HG03060 (cell line): Measurements from ENCODE around the gene PLA2G2C.

ENCODE experiments used
- ATAC-seq: cut with Tn5 transposase; IDR thresholded peaks from one replicate; pipeline ENCODE4 v1.9.1; 2021; ENCODE audit warnings: low read depth, moderate number of reproducible peaks; ENCODE audit not compliant: unreplicated experiment

The PLA2G2C gene

DNA sequence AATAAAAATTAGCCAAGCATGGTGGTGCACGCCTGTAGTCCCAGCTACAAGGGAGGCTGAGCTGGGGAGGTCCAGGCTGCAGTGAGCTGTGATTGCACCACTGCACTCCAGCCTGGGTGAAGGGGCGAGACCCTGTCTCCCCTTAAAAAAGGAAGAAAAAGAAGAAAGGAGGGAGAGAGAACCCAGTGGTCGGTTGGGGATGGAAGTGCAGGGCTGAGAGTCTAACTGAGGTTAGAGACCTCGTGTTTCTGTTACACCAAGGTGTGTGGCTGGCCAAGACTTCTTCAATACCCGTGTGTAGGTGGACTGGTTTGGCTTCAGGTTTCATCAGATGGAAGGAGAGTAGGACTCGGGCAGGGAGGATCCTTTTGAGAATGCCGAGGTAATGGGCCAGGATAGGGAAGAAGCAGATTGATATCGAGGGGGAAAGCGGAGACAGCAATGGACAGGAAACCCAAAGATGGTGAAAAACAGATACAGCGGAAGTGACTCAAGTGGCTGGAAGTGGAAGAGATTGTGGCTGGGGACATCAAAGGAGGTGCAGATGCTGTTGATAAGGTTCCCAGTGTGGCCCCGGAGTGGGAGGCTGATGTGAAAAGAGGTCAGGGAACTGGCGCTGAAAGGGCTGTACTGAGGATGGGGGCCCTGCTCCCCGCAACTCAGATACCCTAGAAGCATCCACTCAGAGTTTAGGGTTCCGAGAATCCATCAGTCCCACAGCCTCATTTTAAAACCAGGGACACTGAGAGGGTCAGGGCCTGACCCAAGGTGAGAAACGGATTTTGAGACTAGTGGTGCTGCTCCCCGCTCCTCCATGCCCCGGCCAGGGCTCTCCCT lies 1.1 kb downstream of the PLA2G2C start:
- no peak for ATAC-seq

DNA sequence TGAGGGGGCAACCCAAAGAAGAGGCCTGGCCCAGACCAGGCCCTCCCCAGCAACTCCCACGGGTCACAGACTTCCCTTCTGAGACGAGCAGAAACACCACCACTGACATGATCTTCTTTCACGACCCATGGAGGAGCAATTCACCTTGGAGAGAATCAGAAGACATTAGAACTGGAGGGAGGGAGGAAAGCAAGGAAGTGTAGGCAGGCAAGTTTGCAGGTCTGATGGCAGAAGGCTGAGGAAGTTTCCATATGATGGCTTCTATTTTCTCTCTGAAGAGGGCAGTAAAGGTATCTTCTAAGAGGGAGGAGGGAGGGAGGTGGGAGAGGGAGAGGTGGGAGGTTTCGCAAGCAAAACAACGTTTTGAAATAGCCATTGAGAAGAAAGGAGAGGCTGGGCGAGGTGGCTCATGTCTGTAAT lies 1.8 kb downstream of the PLA2G2C start:
- no peak for ATAC-seq

DNA sequence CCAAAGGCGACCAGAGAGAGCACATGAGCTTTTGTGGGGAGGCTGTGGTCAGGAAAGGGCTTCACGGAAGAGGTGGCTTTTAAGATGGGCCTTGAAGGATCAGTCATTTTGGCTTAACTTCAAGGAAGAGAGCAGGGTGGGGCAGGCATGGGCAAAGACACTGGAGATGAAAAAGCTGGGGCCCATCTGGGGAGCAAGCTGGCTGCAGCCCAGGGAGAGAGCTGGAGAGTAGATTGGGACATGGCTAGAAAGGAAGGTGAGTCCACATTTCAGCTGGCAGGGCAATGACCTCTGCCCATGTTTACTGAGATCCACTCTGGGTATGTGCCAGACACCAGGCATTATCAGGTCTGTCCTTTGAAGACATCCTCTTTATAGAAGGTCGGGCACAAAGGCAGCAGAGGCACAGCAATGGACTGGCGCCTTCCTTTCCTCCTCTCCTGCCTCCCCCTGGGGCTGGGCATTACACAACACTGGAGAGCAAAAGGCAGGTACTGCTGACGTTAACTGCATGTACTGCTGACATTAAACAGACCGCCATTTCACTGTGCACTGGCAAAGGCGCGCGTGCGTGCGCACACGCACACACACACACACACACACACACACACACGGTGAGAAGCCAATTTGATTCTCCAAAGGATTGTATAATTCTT lies 2.6 kb downstream of the PLA2G2C start:
- ATAC-seq = no peak

DNA sequence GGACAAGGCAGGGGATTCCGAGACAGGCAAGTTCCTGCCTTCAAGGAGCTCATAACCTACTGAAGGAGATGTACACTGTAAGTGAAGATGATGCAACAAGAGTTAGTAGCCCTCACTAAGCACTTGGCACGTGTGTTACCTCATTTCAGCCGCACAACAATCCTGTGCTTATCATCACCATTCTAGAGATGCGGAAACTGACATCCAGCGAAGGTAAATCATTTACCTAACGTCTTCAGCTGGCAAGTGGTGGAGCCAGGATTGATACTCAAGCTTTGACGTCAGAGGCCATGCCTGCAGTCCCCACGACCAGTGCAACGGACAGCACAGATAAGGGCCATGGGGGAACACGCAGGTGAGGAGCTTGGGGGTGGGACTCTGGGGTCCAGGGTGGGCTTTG lies 3.3 kb downstream of the PLA2G2C start:
- ATAC-seq = no peak

- no peak for ATAC-seq
Observed at GRCh38 chr1:20182415-20182814, 3.9 kb downstream of the PLA2G2C start.

DNA sequence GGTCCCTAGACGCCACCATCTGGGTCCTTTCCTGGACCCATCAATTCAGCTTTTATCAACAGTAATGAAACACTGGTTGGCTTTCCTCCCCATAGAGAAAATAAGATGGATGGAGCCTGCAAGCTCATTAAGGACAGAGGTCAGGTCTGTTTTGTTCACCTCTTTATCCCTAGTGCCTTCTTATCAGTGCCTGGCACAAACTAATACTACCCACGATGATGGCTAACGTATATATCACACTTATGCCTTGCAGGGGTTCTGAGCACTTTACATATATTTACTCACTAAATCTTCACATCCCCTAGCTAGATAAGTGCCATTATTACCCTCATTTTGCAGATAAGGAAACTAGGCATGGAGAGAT lies 5.5 kb downstream of the PLA2G2C start:
- ATAC-seq = no peak

GRCh38 chr1:20180129-20180843 lies 6.0 kb downstream of the PLA2G2C start:
- ATAC-seq = no peak

DNA sequence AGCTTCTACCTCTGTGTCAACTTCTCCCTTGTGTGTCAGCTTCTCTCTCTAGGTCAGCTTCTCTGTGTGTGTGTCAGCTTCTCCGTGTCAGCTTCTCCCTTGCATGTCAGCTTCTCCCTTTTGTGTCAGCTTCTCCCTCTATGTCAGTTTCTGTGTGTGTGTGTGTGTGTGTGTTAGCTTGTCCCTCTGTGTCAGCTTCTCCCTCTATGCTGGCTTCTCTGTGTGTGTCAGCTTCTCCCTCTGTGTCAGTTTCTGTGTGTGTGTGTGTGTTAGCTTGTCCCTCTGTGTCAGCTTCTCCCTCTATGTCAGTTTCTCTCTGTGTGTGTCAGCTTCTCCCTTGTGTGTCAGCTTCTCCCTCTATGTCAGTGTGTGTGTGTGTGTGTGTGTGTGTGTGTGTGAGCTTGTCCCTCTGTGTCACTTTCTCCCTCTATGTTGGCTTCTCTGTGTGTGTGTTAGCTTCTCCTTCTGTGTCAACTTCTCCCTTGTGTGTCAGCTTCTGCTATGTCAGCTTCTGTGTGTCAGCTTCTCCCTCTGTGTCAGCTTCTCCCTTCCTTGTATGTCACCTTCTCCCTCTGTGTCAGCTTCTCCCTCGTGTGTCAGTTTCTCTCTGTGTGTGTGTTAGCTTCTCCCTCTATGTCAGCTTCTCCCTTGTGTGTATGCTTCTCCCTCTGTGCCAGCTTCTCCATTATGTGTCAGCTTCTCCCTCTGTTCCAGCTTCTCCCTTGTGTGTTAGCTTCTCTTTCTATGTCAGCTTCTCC lies 6.8 kb downstream of the PLA2G2C start:
- ATAC-seq = no peak

DNA sequence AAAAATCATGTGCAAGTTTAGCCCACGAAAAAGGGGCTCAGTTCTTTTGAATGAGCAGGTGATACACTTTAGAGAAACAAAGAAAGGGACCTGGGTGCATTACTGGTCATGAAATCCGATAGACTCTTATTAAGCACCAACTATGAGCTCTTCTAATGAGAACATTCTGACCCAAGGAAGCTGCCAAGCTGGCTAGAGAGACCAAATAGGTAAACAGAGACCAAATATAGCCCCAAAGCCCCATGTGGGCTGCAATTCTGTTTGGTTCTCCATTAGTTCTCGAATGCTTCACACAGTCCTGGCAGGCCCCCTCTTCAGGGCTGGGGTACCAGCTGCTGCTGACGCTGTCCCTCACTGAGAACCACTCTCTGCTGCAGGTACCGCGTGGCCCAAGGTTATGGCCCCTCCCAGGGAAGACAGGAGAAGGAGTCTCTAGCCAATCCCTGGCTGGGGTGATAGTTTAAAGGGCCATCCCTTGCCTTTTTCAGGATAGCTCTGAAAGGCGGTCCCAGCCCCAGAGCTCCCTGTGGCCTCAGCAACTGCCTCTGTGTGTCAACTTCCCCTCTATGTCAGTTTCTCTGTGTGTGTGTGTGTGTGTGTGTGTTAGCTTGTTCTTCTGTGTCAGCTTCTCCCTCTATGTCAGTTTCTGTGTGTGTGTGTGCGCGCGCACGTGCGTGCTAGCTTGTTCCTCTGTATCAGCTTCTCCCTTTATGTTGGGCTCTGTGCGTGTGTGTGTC lies 7.5 kb downstream of the PLA2G2C start:
- ATAC-seq = no peak

GRCh38 chr1:20174937-20175666 lies 11.2 kb downstream of the PLA2G2C start:
- no peak for ATAC-seq

DNA sequence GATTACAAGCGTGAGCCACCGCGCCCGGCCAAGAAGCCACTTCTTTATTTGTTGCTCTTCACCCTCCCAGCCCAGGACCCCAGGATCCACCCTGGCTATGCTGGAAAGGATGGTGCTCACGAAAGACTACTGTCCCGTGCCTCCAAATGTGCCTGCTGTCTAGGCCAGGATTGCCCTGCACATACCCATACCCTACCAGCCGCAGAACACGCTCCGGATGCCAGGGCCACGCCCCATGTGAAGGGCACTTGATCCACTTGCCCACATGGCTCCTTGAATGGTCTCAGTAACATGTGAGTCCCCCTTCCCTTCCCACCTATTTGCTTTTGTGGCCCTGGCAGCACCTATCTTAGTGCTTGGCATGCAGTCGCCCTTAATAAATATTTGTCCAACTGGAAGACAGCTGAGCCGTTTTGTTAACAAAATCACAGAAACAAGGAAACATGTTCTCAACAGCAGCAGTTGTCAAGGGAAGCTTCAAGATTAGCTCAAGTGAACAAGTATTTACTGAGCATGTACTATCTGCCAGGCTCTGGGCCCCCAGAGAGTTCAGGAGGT lies 14.2 kb downstream of the PLA2G2C start:
- ATAC-seq = no peak

DNA sequence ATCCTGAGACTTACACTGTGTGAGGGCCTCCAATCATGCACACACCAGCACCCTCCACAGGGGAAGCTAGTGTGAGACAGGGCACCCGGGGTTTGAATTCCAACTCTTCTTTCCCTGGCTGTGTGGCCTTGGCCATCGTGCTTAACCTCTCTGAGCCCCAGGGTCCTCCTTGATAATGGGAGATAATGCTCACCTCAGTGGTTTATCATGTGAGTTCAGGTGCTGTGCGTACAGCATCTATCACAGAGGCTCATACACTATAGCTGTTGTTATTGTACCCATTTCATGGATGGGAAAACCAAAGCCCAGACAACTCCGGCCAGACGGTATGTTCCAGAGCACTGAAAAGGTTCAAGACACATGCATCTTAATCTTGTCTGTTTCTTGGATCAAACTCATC lies 16.4 kb downstream of the PLA2G2C start:
- ATAC-seq = no peak

DNA sequence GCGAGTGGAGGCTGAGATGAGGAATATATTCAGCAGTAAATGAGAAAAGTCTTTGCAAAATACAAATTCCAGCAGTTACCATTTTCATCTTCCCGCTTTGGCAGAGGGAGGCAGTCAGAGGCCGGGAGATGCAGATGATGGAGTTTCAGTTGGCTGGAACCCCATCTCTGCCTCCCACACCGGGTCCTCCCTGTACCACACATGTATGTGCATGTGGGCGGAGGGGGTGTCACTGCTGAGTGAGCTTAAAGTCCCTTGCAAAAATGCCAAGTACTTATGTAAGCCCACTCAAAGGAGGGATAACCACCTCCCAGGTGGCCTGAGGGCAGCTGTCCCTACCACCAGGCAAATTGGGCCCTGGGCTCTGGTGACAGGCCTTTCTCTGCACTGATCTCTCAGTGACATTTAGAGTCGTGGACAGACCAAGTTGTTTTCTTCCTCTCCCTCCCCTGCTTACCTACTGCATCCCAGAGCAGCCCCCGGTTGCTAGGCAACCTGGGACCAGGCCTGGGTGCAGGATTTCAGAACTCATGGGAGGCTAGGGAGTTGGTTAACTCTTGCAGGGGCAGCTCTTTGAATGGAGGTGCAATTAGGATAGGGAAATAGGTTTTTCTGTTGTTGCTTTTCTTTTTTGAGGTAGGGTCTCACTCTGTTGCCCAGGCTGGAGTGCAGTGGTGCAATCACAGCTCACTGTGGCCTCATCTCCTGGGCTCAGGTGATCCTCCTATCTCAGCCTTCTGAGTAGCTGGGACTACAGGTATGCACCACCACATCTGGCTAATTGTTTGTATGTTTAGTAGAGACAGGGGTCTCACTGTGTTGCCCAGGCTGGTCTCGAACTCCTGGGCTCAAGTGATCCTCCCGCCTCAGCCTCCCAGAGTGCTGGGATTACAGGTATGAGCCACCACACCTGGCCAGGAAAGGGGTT lies 17.5 kb downstream of the PLA2G2C start:
- no peak for ATAC-seq

- no peak for ATAC-seq
Observed at GRCh38 chr1:20167126-20167525, 19.2 kb downstream of the PLA2G2C start.

DNA sequence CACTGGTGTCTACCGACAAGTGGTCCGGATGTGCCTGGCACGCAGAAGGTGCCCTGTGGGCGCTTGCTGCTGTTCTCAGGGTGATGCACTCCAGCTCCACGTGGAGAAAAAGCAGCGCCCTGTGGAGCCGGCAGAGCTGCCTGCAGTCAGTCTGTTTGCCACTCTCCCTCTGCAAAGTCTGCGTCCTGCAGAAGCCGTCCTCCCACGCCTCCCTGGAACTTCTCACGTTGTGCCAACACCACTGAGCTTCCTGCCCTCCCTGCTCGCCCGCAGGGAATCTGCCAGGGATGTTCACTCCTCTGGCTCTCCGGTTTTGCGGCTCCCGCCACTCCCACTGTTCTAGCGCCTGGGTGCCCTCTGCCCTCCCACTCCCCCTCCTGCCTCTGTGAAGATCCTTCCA lies 20.3 kb downstream of the PLA2G2C start:
- ATAC-seq = no peak

GRCh38 chr1:20165522-20165951 lies 20.8 kb downstream of the PLA2G2C start:
- no peak for ATAC-seq

- no peak for ATAC-seq
Observed at GRCh38 chr1:20164694-20165202, 21.6 kb downstream of the PLA2G2C start.

GRCh38 chr1:20160034-20160433 lies 26.3 kb downstream of the PLA2G2C start:
- ATAC-seq = no peak
